KMS-11 (cell line): ENCODE data around the gene GRXCR2.
"Not testable (repeated sequence)": the region's sequence is repeated elsewhere in the genome, so short reads cannot be mapped to it uniquely, and the experiment has no call there.

Source experiments
- H2AFZ ChIP-seq: fragments of 200-600 bp; sonication (generic); 2 replicates; pipeline ENCODE4 v1.6.1; 2016; ENCODE audit warnings: antibody characterized with exemption, mixed run types, low read depth
- H3K27ac ChIP-seq: fragments of 200-600 bp; sonication (generic); 2 replicates; pipeline ENCODE4 v1.6.1; 2016; ENCODE audit warnings: mild to moderate bottlenecking, mixed run types
- H3K27me3 ChIP-seq: fragments of 200-600 bp; sonication (generic); 2 replicates; pipeline ENCODE4 v1.6.1; 2017; ENCODE audit warnings: mild to moderate bottlenecking, low read depth, mixed run types, moderate library complexity; ENCODE audit not compliant: insufficient read depth
- H3K36me3 ChIP-seq: fragments of 200-600 bp; sonication (generic); 2 replicates; pipeline ENCODE4 v1.6.1; 2017; ENCODE audit warnings: mild to moderate bottlenecking, mixed run types; ENCODE audit not compliant: insufficient read depth
- H3K4me1 ChIP-seq: fragments of 200-600 bp; sonication (generic); 2 replicates; pipeline ENCODE4 v1.6.1; 2016; ENCODE audit warnings: mild to moderate bottlenecking, low read depth, mixed run types; ENCODE audit not compliant: poor library complexity, severe bottlenecking
- H3K4me2 ChIP-seq: fragments of 200-600 bp; sonication (generic); 2 replicates; pipeline ENCODE4 v1.7.0; 2016; ENCODE audit warnings: mild to moderate bottlenecking, mixed run types
- H3K4me3 ChIP-seq: fragments of 200-600 bp; sonication (generic); IDR thresholded peaks from 2 replicates; pipeline ENCODE4 v1.6.1; 2017; ENCODE audit warnings: low read depth, low read length, mixed read lengths; ENCODE audit not compliant: insufficient read depth
- H3K79me2 ChIP-seq: fragments of 200-600 bp; sonication (generic); 2 replicates; pipeline ENCODE4 v1.6.1; 2016; ENCODE audit warnings: low read depth, mixed run types; ENCODE audit not compliant: insufficient read depth
- H3K9ac ChIP-seq: fragments of 200-600 bp; sonication (generic); 2 replicates; pipeline ENCODE4 v1.6.1; 2016; ENCODE audit warnings: mild to moderate bottlenecking, mixed run types
- H4K20me1 ChIP-seq: fragments of 200-600 bp; sonication (generic); 2 replicates; pipeline ENCODE4 v1.6.1; 2016; ENCODE audit warnings: mild to moderate bottlenecking, mixed run types; ENCODE audit not compliant: insufficient read depth
- TF ChIP-seq, protein P1 (sequence below): fragments of 200-600 bp; sonication (generic); conservative IDR thresholded peaks from 2 replicates; pipeline ENCODE4 v1.6.1; 2017; ENCODE audit warnings: low read depth, mild to moderate bottlenecking, antibody characterized with exemption, low read length, moderate library complexity, mixed read lengths

The GRXCR2 gene

DNA sequence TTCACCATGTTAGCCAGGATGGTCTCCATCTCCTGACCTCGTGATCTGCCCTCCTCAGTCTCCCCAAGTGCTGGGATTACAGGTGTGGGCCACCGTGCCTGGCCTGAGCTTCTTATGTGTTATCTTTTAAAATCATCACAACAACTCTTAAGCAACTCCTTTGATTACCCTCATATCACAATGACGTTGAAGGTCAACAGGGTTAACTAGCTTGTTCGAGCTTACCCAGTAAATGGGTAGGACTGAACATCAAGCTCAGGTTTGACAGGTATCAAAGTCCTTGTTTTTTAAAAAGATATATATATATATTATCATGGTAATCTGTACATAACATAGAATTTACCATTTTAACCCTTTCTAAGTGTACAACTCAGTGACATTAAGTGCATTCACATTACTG lies 3.1 kb downstream of the GRXCR2 start:
- Histone ChIP-seq H3K36me3 (no peaks in the 10 kb centered on the region), H2AFZ (no peak overlapping the region), H3K9ac (no peak overlapping the region), H3K4me3 (no peak overlapping the region), H3K27me3 (no peaks in the 10 kb centered on the region), H4K20me1 (no peaks in the 10 kb centered on the region), H3K4me2 (no peak overlapping the region), H3K27ac (no peak overlapping the region), H3K79me2 (no peaks in the 10 kb centered on the region), H3K4me1 (peaks cover 15% of the 10 kb centered on the region)
- TF ChIP-seq, protein P1, sequence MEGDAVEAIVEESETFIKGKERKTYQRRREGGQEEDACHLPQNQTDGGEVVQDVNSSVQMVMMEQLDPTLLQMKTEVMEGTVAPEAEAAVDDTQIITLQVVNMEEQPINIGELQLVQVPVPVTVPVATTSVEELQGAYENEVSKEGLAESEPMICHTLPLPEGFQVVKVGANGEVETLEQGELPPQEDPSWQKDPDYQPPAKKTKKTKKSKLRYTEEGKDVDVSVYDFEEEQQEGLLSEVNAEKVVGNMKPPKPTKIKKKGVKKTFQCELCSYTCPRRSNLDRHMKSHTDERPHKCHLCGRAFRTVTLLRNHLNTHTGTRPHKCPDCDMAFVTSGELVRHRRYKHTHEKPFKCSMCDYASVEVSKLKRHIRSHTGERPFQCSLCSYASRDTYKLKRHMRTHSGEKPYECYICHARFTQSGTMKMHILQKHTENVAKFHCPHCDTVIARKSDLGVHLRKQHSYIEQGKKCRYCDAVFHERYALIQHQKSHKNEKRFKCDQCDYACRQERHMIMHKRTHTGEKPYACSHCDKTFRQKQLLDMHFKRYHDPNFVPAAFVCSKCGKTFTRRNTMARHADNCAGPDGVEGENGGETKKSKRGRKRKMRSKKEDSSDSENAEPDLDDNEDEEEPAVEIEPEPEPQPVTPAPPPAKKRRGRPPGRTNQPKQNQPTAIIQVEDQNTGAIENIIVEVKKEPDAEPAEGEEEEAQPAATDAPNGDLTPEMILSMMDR: no peak

DNA sequence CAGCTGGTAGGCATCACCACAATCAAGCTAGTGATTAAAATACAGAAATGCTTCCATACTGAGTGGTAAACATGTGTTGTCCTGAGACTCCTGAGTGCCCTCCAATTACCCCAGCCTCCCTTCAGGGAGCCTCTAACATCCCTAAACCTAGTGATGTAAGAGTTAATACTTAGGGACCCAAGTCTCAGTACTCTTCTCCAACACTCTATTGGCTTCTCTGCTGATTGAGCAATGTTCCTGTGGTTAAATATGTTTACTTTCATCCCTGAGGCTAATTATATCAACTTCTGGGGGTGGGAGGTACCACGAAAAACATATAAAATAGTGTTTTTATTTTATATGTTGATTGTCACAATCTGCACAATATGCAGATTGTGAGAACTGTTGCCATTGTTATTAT lies 5.0 kb downstream of the GRXCR2 start:
- no peaks in the 10 kb centered on the region for H3K79me2 ChIP-seq
- no peaks in the 10 kb centered on the region for H3K27me3 ChIP-seq
- H3K4me1 ChIP-seq: peaks cover 15% of the 10 kb centered on the region
- H3K9ac ChIP-seq: no peak overlapping the region
- H3K4me3 ChIP-seq: no peak overlapping the region
- H4K20me1 ChIP-seq: no peaks in the 10 kb centered on the region
- TF ChIP-seq, protein P1: no peak
- no peaks in the 10 kb centered on the region for H3K36me3 ChIP-seq
- no peak overlapping the region for H3K4me2 ChIP-seq
- no peak overlapping the region for H3K27ac ChIP-seq
- H2AFZ ChIP-seq: no peak overlapping the region

GRCh38 chr5:145864432-145864831 lies 8.4 kb downstream of the GRXCR2 start:
- not testable (repeated sequence) for H4K20me1 ChIP-seq, H3K4me2 ChIP-seq, H3K27ac ChIP-seq, H3K36me3 ChIP-seq, H3K4me1 ChIP-seq, H3K4me3 ChIP-seq, H2AFZ ChIP-seq, H3K9ac ChIP-seq, H3K27me3 ChIP-seq, H3K79me2 ChIP-seq

GRCh38 chr5:145863003-145863402 lies 9.8 kb downstream of the GRXCR2 start:
- Histone ChIP-seq H3K4me3 (no peak overlapping the region), H3K27ac (no peak overlapping the region), H3K79me2 (no peaks in the 10 kb centered on the region), H2AFZ (no peak overlapping the region), H3K4me1 (peaks cover 4% of the 10 kb centered on the region), H3K36me3 (no peaks in the 10 kb centered on the region), H4K20me1 (no peaks in the 10 kb centered on the region), H3K27me3 (no peaks in the 10 kb centered on the region), H3K9ac (no peak overlapping the region), H3K4me2 (no peak overlapping the region)
- TF ChIP-seq, protein P1: no peak

DNA sequence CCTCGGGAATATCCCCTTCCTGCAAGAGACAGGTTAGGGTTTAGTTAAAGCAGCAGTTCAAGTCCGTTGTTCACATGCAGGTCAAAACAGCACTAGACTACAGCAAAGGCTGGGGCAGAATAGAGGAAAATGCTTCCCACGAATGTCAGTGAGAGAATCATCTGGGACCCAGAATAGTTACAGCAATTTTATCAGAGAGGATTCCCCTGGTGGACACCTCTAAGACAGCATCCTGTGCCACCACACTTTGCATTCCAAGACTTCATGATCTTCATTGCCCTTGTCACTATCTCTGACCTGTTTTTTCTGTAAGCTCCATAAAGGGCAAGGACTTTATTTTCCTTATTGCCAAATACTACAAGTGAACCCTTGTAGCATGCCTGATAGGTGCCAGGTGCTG lies 12.9 kb downstream of the GRXCR2 start:
- no peaks in the 10 kb centered on the region for H3K4me1 ChIP-seq

More for the DNA sequence above, 12.9 kb downstream of the GRXCR2 start:
- H3K27ac ChIP-seq: no peak overlapping the region
- no peaks in the 10 kb centered on the region for H3K79me2 ChIP-seq
- no peak overlapping the region for H3K4me2 ChIP-seq
- H2AFZ ChIP-seq: no peak overlapping the region
- H3K9ac ChIP-seq: no peak overlapping the region
- TF ChIP-seq, protein P1: no peak
- H3K4me3 ChIP-seq: no peak overlapping the region
- no peaks in the 10 kb centered on the region for H3K27me3 ChIP-seq
- no peaks in the 10 kb centered on the region for H4K20me1 ChIP-seq
- H3K36me3 ChIP-seq: no peaks in the 10 kb centered on the region
